Endothelial cell of umbilical vein (primary cell): ENCODE measurements around the gene GGTA1. TPM values are rescaled to one million over a fixed set of nuclear protein-coding genes. Genes with fewer than 3 reads are reported as not detected.

Experiments
- BruUV-seq: library from RNA; stranded (reverse); fragments of 400-500 nt; replicated peaks from 2 replicates; lab custom pipeline; 2021; lab: Mats Ljungman, UMichigan
- CTCF ChIA-PET: fragments of 300-600, 350-600 bp; sonication (Branson Sonifier 250); formaldehyde crosslinking; loops from one replicate; lab custom pipeline; 2021; ENCODE audit warnings: antibody characterized with exemption, inconsistent platforms; lab: Charles Lee
- POLR2A ChIA-PET: fragments of 300-600, 350-600 bp; sonication (Branson Sonifier 250); formaldehyde crosslinking; loops from one replicate; lab custom pipeline; 2021; ENCODE audit warnings: antibody characterized with exemption, inconsistent platforms; lab: Charles Lee
- DNase-seq: peaks from one replicate; pipeline ENCODE4 v3.0.0-alpha.2; 2011; ENCODE audit warnings: low read depth, low spot score
- FAIRE-seq: peaks from 2 replicates; lab custom pipeline; 2011; peaks lifted over from hg19 to GRCh38; lab: Jason Lieb, UNC
- H2AFZ ChIP-seq: 2 replicates; pipeline ENCODE4 v1.6.0; 2012; ENCODE audit warnings: low read depth, low read length, control low read depth, inconsistent platforms
- H3K27ac ChIP-seq: 2 replicates; pipeline ENCODE4 v1.5.1; 2011; ENCODE audit warnings: low read depth, mild to moderate bottlenecking, control low read depth, low read length, moderate library complexity; ENCODE audit not compliant: insufficient read depth
- H3K27me3 ChIP-seq, 2 experiments: 2 replicates each; pipeline versions ENCODE4 v1.6.0 to v1.6.1; 2011; ENCODE audit warnings: low read length in 2 of 2, mixed read lengths in 1 of 2; ENCODE audit not compliant: control insufficient read depth in 2 of 2, insufficient read depth in 2 of 2
- H3K36me3 ChIP-seq, 2 experiments: 2 replicates in 1 of 2; 3 replicates in 1 of 2; pipeline ENCODE4 v1.5.1; 2011; ENCODE audit warnings: low read length in 2 of 2, mild to moderate bottlenecking in 1 of 2, moderate library complexity in 1 of 2; ENCODE audit not compliant: control insufficient read depth in 2 of 2, insufficient read depth in 2 of 2; ENCODE audit errors: extremely low read depth in 1 of 2
- H3K4me1 ChIP-seq: 3 replicates; pipeline ENCODE4 v1.5.1; 2011; ENCODE audit warnings: mild to moderate bottlenecking, low read length; ENCODE audit not compliant: control insufficient read depth, insufficient read depth; ENCODE audit errors: extremely low read depth
- H3K4me2 ChIP-seq: 2 replicates; pipeline ENCODE4 v1.6.1; 2011; ENCODE audit warnings: low read length, control low read depth, mixed read lengths; ENCODE audit not compliant: insufficient read depth
- H3K4me3 ChIP-seq, 3 experiments: fragments of 200-600 bp in 1 of 3; sonication (generic), shearing (Covaris generic) in 1 of 3; replicated peaks in 1 of 3; 2 replicates each; pipeline ENCODE4 v1.5.1; 2011 to 2016; ENCODE audit warnings: control low read depth in 3 of 3, low read length in 3 of 3, mild to moderate bottlenecking in 2 of 3, inconsistent platforms in 1 of 3, low read depth in 1 of 3, moderate library complexity in 1 of 3; ENCODE audit not compliant: insufficient read depth in 1 of 3
- H3K79me2 ChIP-seq: 2 replicates; pipeline ENCODE4 v1.6.0; 2012; ENCODE audit warnings: low read length, inconsistent platforms; ENCODE audit not compliant: control insufficient read depth, insufficient read depth
- H3K9ac ChIP-seq: replicated peaks from 2 replicates; pipeline ENCODE3; 2011; ENCODE audit warnings: low read length, control low read depth; ENCODE audit not compliant: insufficient read depth; ENCODE audit errors: extremely low read depth
- H3K9me1 ChIP-seq: replicated peaks from 3 replicates; pipeline ENCODE4 v1.6.0; 2011; ENCODE audit warnings: mild to moderate bottlenecking, low read length; ENCODE audit not compliant: control insufficient read depth, insufficient read depth; ENCODE audit errors: extremely low read depth
- H3K9me3 ChIP-seq: replicated peaks from 2 replicates; pipeline ENCODE4 v1.5.1; 2012; ENCODE audit warnings: low read length, inconsistent platforms; ENCODE audit not compliant: control insufficient read depth, insufficient read depth
- H4K20me1 ChIP-seq: replicated peaks from 2 replicates; pipeline ENCODE3; 2011; ENCODE audit warnings: mild to moderate bottlenecking, low read length; ENCODE audit not compliant: control insufficient read depth, insufficient read depth; ENCODE audit errors: extremely low read depth
- CTCF ChIP-seq, 2 donors: IDR thresholded peaks; 1 replicate in 1 of 2; 2 replicates in 1 of 2; pipeline ENCODE4 v1.5.1; 2011; ENCODE audit warnings: low read length in 2 of 2, mild to moderate bottlenecking in 2 of 2, moderate library complexity in 2 of 2, control low read depth in 1 of 2, inconsistent platforms in 1 of 2, low read depth in 1 of 2; ENCODE audit not compliant: insufficient read depth in 1 of 2; ENCODE audit errors: extremely low read depth in 1 of 2
- EZH2 ChIP-seq: IDR thresholded peaks from 2 replicates; pipeline ENCODE4 v1.6.1; 2012; ENCODE audit warnings: borderline replicate concordance, low read depth, mild to moderate bottlenecking, moderate library complexity, low read length, inconsistent platforms; ENCODE audit not compliant: severe bottlenecking
- FOS ChIP-seq: IDR thresholded peaks from 2 replicates; pipeline ENCODE4 v1.6.1; 2011; ENCODE audit warnings: mild to moderate bottlenecking, low read length, moderate library complexity, borderline replicate concordance; ENCODE audit not compliant: insufficient read depth
- GATA2 ChIP-seq: IDR thresholded peaks from 2 replicates; pipeline ENCODE4 v1.7.0; 2011; ENCODE audit warnings: low read depth, mild to moderate bottlenecking, moderate library complexity, mixed read lengths, low read length; ENCODE audit not compliant: insufficient read length, insufficient read depth
- JUN ChIP-seq: IDR thresholded peaks from 2 replicates; pipeline ENCODE4 v1.6.1; 2011; ENCODE audit warnings: borderline replicate concordance, low read depth; ENCODE audit not compliant: insufficient read length, insufficient read depth
- MYC ChIP-seq: IDR thresholded peaks from one replicate; pipeline ENCODE4 v1.6.1; 2011; ENCODE audit warnings: mild to moderate bottlenecking, low read depth, low read length
- POLR2A ChIP-seq: IDR thresholded peaks from 2 replicates; pipeline ENCODE4 v1.6.1; 2012; ENCODE audit warnings: low read depth, mild to moderate bottlenecking, control low read depth, low read length
- POLR2AphosphoS5 ChIP-seq: IDR thresholded peaks from 2 replicates; pipeline ENCODE4 v1.6.1; 2012; ENCODE audit warnings: low read depth, mild to moderate bottlenecking, control low read depth, low read length, moderate library complexity; ENCODE audit not compliant: insufficient read depth
- dilution Hi-C: fragments of 300-500 bp; cut with MboI; formaldehyde crosslinking; loops from one replicate; pipeline ENCODE4 v1.15.0; 2019; ENCODE audit warnings: low sequenced_read_pairs; ENCODE audit not compliant: extremely low pct_ligation_motif_present
- intact Hi-C: fragments of 100-400 bp; cut with micrococcal nuclease; formaldehyde crosslinking; loops from one replicate; pipeline ENCODE4 v1.10.0; 2022
- polyA plus RNA-seq, 4 experiments: library from polyadenylated mRNA; depleted of rRNA in 3 of 4; stranded (reverse) in 3 of 4; unstranded in 1 of 4; fragments of >200 nt; gene quantifications; 2 replicates each; pipeline versions ENCODE4 v1.2.1 to v1.2.3, GENCODE V29; 2011 to 2012; ENCODE audit warnings: missing spikeins in 1 of 4
- total RNA-seq: library from RNA; stranded (reverse); gene quantifications from 2 replicates; pipeline ENCODE4 v1.2.3, GENCODE V29; 2021
- TF ChIP-seq, protein P1 (sequence below): IDR thresholded peaks from 2 replicates; pipeline ENCODE4 v1.6.1; 2011; ENCODE audit not compliant: insufficient read depth, insufficient read length

Gene GGTA1
- total and polyA plus RNA-seq, 2 donors (not counting 3 experiments of a cell fraction or from before 2014, with no cell fraction given) = not detected

- no TSS peak for BruUV-seq
- Histone ChIP-seq H3K9ac (no peak overlapping the region), H3K4me2 (no peak overlapping the region), H3K4me1 (peaks cover 6% of the 10 kb centered on the region), H3K79me2 (no peaks in the 10 kb centered on the region), H2AFZ (no peak overlapping the region), H3K27me3 (no peaks in the 10 kb centered on the region), H3K9me1 (no peaks in the 10 kb centered on the region), H4K20me1 (no peaks in the 10 kb centered on the region), H3K4me3 (no peak overlapping the region), H3K9me3 (no peaks in the 10 kb centered on the region), H3K27ac (no peak overlapping the region), H3K36me3 (no peaks in the 10 kb centered on the region)
- ChIA-PET CTCF (interaction anchor here (1.9 kb wide), 1 partner anchor 14 kb away, joined by 4 read pairs; no protein-coding TSS in a partner anchor), POLR2A (no interaction called here)
- dilution Hi-C loops = no loop called here
- intact Hi-C loops = no loop called here
- no peak for FAIRE-seq
- TF ChIP-seq CTCF (IDR thresholded peaks at IDR 0.05; ENCODE audit: extremely low read depth in 1 of 2, insufficient read depth in 1 of 2, low read depth in 1 of 2, low read length in 2 of 2) (no peak), JUN (no peak), MYC (no peak), GATA2 (no peak), POLR2A (no peak), POLR2AphosphoS5 (no peak), FOS (no peak), EZH2 (no peak)
- TF ChIP-seq, protein P1, sequence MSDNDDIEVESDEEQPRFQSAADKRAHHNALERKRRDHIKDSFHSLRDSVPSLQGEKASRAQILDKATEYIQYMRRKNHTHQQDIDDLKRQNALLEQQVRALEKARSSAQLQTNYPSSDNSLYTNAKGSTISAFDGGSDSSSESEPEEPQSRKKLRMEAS = no peak
- no peak for DNase-seq
These were observed 16.1 kb downstream of the GGTA1 start for GRCh38 chr9:121483473-121484031.
